IPS-18a (cell line): ENCODE measurements around the gene KRTAP10-3.
"Not testable (repeated sequence)": the region's sequence is repeated elsewhere in the genome, so short reads cannot be mapped to it uniquely, and the experiment has no call there.

Experiments
- H3K27ac ChIP-seq: one replicate; pipeline ENCODE4 v1.5.1; 2013; ENCODE audit warnings: low read length
- H3K27me3 ChIP-seq: one replicate; pipeline ENCODE4 v1.6.1; 2013; ENCODE audit warnings: mild to moderate bottlenecking, low read length; ENCODE audit not compliant: control insufficient read depth, insufficient read depth
- H3K36me3 ChIP-seq: one replicate; pipeline ENCODE4 v1.6.1; 2013; ENCODE audit warnings: low read depth, low read length; ENCODE audit not compliant: control insufficient read depth
- H3K4me1 ChIP-seq: one replicate; pipeline ENCODE4 v1.6.1; 2013; ENCODE audit warnings: low read depth, low read length; ENCODE audit not compliant: control insufficient read depth
- H3K4me3 ChIP-seq: one replicate; pipeline ENCODE4 v1.5.1; 2013; ENCODE audit warnings: low read length
- H3K9ac ChIP-seq: one replicate; pipeline ENCODE4 v1.6.1; 2013; ENCODE audit warnings: mild to moderate bottlenecking, low read length, moderate library complexity
- H3K9me3 ChIP-seq: one replicate; pipeline ENCODE4 v1.6.1; 2013; ENCODE audit warnings: low read depth, low read length; ENCODE audit not compliant: control insufficient read depth

Gene KRTAP10-3

DNA sequence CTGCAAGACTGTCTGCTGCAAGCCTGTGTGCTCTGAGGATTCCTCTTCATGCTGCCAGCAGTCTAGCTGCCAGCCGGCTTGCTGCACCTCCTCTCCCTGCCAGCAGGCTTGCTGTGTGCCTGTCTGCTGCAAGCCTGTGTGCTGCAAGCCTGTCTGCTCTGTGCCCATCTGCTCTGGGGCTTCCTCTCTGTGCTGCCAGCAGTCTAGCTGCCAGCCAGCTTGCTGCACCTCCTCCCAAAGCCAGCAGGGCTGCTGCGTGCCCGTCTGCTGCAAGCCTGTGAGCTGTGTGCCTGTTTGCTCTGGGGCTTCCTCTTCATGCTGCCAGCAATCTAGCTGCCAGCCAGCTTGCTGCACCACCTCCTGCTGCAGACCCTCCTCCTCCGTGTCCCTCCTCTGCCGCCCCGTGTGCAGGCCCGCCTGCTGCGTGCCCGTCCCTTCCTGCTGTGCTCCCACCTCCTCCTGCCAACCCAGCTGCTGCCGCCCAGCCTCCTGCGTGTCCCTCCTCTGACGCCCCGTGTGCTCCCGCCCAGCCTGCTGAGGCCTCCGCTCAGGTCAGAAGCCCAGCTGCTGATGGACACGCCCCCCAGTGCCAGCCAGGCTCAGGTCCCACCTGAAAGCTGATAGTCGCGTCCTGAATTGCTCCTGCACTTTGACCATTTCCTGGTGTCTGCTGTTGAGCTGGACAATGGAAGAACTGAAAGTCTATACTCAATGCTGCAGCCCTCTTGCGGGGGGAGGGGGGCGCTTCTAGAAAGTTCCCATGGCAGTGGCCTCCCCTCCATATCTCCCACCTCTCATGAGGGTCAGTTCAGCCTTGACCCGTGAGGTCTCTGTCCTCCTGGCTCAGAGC lies 16.1 kb upstream of the KRTAP10-3 start:
- Histone ChIP-seq H3K4me1 (no peaks in the 10 kb centered on the region), H3K36me3 (no peaks in the 10 kb centered on the region), H3K27me3 (no peaks in the 10 kb centered on the region), H3K4me3 (no peak overlapping the region), H3K9me3 (peaks cover 10% of the 10 kb centered on the region), H3K27ac (no peak overlapping the region), H3K9ac (no peak overlapping the region)

- not testable (repeated sequence) for H3K9ac ChIP-seq, H3K4me1 ChIP-seq, H3K27ac ChIP-seq, H3K9me3 ChIP-seq, H3K4me3 ChIP-seq, H3K27me3 ChIP-seq, H3K36me3 ChIP-seq
These were observed 15.2 kb upstream of the KRTAP10-3 start, which contains the start of gene KRTAP10-4 for GRCh38 chr21:44573630-44574456. KRTAP10-4 (plus strand) TSS chr21:44573729; CDS start chr21:44573759, 30 bp downstream.

GRCh38 chr21:44572959-44573583 lies 14.5 kb upstream of the KRTAP10-3 start:
- no peak overlapping the region for H3K27ac ChIP-seq
- no peaks in the 10 kb centered on the region for H3K27me3 ChIP-seq
- H3K36me3 ChIP-seq, result no peaks in the 10 kb centered on the region
- no peaks in the 10 kb centered on the region for H3K4me1 ChIP-seq
- H3K9ac ChIP-seq, result no peak overlapping the region
- no peak overlapping the region for H3K4me3 ChIP-seq
- peaks cover 10% of the 10 kb centered on the region for H3K9me3 ChIP-seq

GRCh38 chr21:44571844-44572782 lies 13.5 kb upstream of the KRTAP10-3 start:
- Histone ChIP-seq H3K9me3 (peaks cover 6% of the 10 kb centered on the region), H3K9ac (no peak overlapping the region), H3K4me1 (no peaks in the 10 kb centered on the region), H3K27ac (no peak overlapping the region), H3K4me3 (no peak overlapping the region), H3K36me3 (no peaks in the 10 kb centered on the region), H3K27me3 (no peaks in the 10 kb centered on the region)

DNA sequence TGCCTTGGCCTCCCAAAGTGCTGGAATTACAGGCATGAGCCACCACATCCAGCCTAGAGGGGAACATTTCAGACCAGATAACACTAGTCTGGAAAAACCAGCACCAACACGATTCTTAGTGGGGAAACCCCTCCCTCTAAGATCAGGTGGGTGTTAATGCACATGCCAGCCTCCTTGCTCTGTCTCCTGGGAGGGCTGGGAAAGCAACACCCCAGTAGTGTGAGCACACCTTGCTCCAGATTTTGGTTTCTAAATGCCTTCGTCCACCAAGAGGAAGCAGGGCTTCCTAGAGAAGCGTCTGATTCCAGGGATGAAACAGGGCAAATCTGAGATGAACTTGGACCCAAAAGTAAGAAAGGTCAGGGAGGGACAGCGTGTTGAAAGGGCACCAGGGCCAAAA lies 12.7 kb upstream of the KRTAP10-3 start:
- no peak overlapping the region for H3K4me3 ChIP-seq
- no peaks in the 10 kb centered on the region for H3K36me3 ChIP-seq
- H3K4me1 ChIP-seq, result no peaks in the 10 kb centered on the region
- no peaks in the 10 kb centered on the region for H3K27me3 ChIP-seq
- no peak overlapping the region for H3K9ac ChIP-seq
- no peaks in the 10 kb centered on the region for H3K9me3 ChIP-seq
- no peak overlapping the region for H3K27ac ChIP-seq

DNA sequence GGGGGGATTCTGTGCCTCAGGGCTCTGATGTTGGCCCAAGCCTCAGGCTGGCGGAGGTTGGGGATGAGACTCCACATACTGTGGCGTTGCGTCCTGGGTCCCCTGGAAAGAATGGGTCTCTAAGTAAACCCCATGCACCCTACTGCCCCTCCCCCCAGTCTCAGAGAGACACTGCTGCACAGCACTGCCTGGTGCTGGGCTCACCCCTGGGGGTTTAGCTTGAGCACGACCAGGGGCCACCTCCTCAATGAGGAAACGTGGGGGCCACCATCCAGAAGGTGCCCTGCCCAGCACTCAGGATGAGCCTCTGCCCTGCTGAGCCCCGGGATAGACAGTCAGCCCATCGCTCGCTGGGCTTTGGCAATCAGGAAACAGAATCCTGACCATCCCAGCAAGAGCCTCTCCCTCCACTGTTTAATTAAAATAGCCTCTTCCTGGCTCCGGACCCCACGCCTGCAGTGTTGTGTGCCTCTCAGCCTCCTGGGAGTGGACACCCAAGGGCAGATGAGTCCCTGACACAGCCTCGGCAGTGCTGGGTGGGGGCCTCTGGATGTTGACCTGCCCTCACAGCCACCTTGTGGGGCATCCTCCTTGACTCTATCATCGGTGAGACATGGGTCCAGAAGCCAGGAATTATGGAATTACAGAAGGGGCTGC lies 11.4 kb upstream of the KRTAP10-3 start:
- no peak overlapping the region for H3K27ac ChIP-seq
- H3K4me1 ChIP-seq, result no peaks in the 10 kb centered on the region
- no peaks in the 10 kb centered on the region for H3K9me3 ChIP-seq
- H3K36me3 ChIP-seq, result no peaks in the 10 kb centered on the region
- H3K27me3 ChIP-seq, result no peaks in the 10 kb centered on the region
- H3K4me3 ChIP-seq, result no peak overlapping the region
- no peak overlapping the region for H3K9ac ChIP-seq

- no peak overlapping the region for H3K9ac ChIP-seq
- no peaks in the 10 kb centered on the region for H3K9me3 ChIP-seq
- no peaks in the 10 kb centered on the region for H3K36me3 ChIP-seq
- no peak overlapping the region for H3K4me3 ChIP-seq
- no peaks in the 10 kb centered on the region for H3K27me3 ChIP-seq
- H3K27ac ChIP-seq, result no peak overlapping the region
- no peaks in the 10 kb centered on the region for H3K4me1 ChIP-seq
These were observed 10.3 kb upstream of the KRTAP10-3 start for GRCh38 chr21:44568667-44569556.

GRCh38 chr21:44568261-44568660 lies 9.7 kb upstream of the KRTAP10-3 start:
- Histone ChIP-seq H3K27me3 (no peaks in the 10 kb centered on the region), H3K4me1 (no peaks in the 10 kb centered on the region), H3K9ac (no peak overlapping the region), H3K9me3 (no peaks in the 10 kb centered on the region), H3K4me3 (no peak overlapping the region), H3K36me3 (no peaks in the 10 kb centered on the region), H3K27ac (no peak overlapping the region)

DNA sequence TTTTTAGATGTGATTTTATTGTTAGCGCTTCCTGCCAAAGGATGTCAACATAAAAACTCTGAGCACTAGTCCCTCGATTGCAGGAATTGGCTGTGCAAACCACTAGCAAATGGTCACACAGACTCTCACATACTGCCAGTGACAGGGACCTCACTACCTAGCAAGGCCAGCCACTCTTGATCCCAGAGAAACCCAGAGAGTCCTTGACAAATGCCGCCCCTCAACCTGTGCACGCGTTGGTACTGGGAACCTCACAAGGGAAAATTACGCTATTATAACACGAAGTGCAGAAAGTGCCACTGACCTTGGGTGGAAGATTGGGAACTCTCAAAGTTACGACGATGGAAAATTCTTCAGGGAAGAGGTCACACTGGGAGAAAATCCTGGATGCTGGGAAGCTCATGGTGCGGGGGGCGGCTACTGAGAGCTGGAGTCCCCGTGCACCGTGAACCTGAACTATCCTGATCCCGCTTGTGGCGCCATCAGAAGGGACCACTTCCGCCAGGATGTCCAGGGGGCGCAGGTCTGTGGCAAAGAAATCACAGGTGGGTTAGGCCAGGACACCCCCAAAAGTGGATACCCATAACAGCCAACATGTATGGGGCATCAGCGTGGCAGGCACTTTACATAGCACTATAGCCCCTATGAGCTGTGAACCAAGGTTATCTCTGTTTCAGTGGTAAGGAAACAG lies 9.0 kb upstream of the KRTAP10-3 start:
- H3K4me1 ChIP-seq, result no peaks in the 10 kb centered on the region
- no peaks in the 10 kb centered on the region for H3K27me3 ChIP-seq
- H3K4me3 ChIP-seq, result no peak overlapping the region
- no peak overlapping the region for H3K9ac ChIP-seq
- H3K9me3 ChIP-seq, result no peaks in the 10 kb centered on the region
- H3K27ac ChIP-seq, result no peak overlapping the region
- H3K36me3 ChIP-seq, result no peaks in the 10 kb centered on the region
